GM12891 (cell line): ENCODE results near the gene SORCS2.

Experiments
- POLR2A ChIP-seq: IDR thresholded peaks from 2 replicates; pipeline ENCODE4 v1.6.1; 2011; ENCODE audit warnings: low read depth, low read length, control low read depth
- POLR2AphosphoS5 ChIP-seq: IDR thresholded peaks from 2 replicates; pipeline ENCODE4 v1.6.1; 2011; ENCODE audit warnings: low read depth, low read length, control low read depth
- POU2F2 ChIP-seq: IDR thresholded peaks from 2 replicates; pipeline ENCODE4 v1.6.1; 2011; ENCODE audit warnings: low read depth, mild to moderate bottlenecking, control low read depth, low read length, moderate library complexity
- TAF1 ChIP-seq: IDR thresholded peaks from 2 replicates; pipeline ENCODE4 v1.6.1; 2011; ENCODE audit warnings: low read depth, low read length, control low read depth

GRCh38 chr4:7500404-7500803, 308.1 kb downstream of the SORCS2 start:
- TF ChIP-seq POLR2A (no peak), POLR2AphosphoS5 (no peak), TAF1 (no peak), POU2F2 (no peak)
